Activated T-helper 1 cell treated with anti-CD3 and anti-CD28 coated beads, Interleukin-12 subunit alpha, Interleukin-12 subunit beta, Interleukin-2, Interleukin-4 antibody, amounts not matched to agents 30 ng/mL and 10 ng/mL and 1 ng/mL, durations not matched to agents 14 hours and 24 hours and 36 hours (primary cell): ENCODE data around the gene GARS1. TPM values are rescaled to one million over a fixed set of nuclear protein-coding genes. Genes with fewer than 3 reads are reported as not detected.

Experiments used
- DNase-seq: peaks from one replicate; pipeline ENCODE4 v3.0.0; 2021; ENCODE audit warnings: low spot score
- H3K27ac Mint-ChIP-seq: one replicate; pipeline ENCODE4 v1.8.0; 2021; ENCODE audit warnings: mild to moderate bottlenecking, mixed read lengths
- H3K27me3 Mint-ChIP-seq: one replicate; pipeline ENCODE4 v1.8.0; 2022; ENCODE audit warnings: mild to moderate bottlenecking, moderate library complexity, mixed read lengths; ENCODE audit not compliant: insufficient read depth
- H3K36me3 Mint-ChIP-seq: one replicate; pipeline ENCODE4 v1.8.0; 2021; ENCODE audit warnings: low read depth, mixed read lengths
- H3K4me1 Mint-ChIP-seq: one replicate; pipeline ENCODE4 v1.8.0; 2021; ENCODE audit warnings: low read depth, mixed read lengths
- H3K4me3 Mint-ChIP-seq: one replicate; pipeline ENCODE4 v1.8.0; 2021; ENCODE audit warnings: mild to moderate bottlenecking, moderate library complexity, mixed read lengths
- H3K9me3 Mint-ChIP-seq: one replicate; pipeline ENCODE4 v1.8.0; 2021; ENCODE audit warnings: mixed read lengths
- intact Hi-C: fragments of 100-400 bp; cut with micrococcal nuclease; formaldehyde crosslinking; loops from one replicate; pipeline ENCODE4 v1.15.1; 2024
- total RNA-seq: library from RNA; stranded (reverse); gene quantifications from 2 replicates; pipeline ENCODE4 v1.2.3, GENCODE V29; 2022

The GARS1 gene, protein sequence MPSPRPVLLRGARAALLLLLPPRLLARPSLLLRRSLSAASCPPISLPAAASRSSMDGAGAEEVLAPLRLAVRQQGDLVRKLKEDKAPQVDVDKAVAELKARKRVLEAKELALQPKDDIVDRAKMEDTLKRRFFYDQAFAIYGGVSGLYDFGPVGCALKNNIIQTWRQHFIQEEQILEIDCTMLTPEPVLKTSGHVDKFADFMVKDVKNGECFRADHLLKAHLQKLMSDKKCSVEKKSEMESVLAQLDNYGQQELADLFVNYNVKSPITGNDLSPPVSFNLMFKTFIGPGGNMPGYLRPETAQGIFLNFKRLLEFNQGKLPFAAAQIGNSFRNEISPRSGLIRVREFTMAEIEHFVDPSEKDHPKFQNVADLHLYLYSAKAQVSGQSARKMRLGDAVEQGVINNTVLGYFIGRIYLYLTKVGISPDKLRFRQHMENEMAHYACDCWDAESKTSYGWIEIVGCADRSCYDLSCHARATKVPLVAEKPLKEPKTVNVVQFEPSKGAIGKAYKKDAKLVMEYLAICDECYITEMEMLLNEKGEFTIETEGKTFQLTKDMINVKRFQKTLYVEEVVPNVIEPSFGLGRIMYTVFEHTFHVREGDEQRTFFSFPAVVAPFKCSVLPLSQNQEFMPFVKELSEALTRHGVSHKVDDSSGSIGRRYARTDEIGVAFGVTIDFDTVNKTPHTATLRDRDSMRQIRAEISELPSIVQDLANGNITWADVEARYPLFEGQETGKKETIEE
- 234 and 250 TPM in 2 replicates for total RNA-seq

DNA sequence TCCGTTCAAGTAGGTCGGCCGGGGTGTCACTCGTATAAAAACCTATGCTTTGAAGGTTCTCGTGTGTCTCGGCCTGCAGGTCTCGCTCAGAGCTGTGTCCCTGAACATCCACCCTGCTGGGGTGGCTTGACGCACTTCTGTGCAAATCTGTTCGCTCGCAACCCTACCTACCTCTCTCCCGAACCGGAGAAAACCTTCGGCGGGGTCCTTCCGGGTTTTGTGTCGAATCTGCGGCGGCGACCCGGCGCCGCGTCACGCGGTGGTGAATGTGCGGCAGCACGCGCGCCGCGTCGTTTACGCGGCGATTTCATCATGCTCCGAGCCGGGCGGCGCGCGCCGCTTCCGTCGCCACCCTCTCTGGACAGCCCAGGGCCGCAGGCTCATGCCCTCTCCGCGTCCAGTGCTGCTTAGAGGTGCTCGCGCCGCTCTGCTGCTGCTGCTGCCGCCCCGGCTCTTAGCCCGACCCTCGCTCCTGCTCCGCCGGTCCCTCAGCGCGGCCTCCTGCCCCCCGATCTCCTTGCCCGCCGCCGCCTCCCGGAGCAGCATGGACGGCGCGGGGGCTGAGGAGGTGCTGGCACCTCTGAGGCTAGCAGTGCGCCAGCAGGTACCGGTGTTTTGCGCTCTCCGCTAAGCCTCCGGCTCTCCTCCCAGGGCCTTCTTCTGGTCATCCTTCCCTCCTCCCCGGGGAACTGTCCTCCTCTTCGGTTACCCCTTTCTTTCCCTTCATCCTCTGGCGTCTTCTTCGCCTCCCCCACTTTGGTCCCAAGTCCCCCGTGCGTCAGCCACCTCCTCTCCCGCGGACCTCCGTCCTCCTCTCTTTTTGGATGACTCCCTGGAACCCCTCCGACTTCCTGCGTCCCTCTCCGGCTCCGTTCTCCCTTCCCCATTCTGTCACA is at the start of gene GARS1:
Gene GARS1, plus strand, starts transcription at position 339 of the 896 bp plus-strand sequence. Its CDS starts 44 bp downstream, at position 383.
- intact Hi-C loops, result loop anchor here (1.0 to 10.0 kb wide), 10 partner anchors 16 to 1900 kb away; partner anchors contain the start of genes AVL9, FKBP14, GGCT and LSM5
- no peaks in the 10 kb centered on the region for H3K9me3 Mint-ChIP-seq
- peak within 1 kb of the TSS; percentile 99 for H3K27ac Mint-ChIP-seq
- H3K4me3 Mint-ChIP-seq, result peak within 1 kb of the TSS; percentile 99
- no peaks in the 10 kb centered on the region for H3K27me3 Mint-ChIP-seq
- peaks cover 71% of the 10 kb centered on the region for H3K4me1 Mint-ChIP-seq
- peak; percentile 88 for DNase-seq
- peaks cover 35% of the 10 kb centered on the region for H3K36me3 Mint-ChIP-seq

DNA sequence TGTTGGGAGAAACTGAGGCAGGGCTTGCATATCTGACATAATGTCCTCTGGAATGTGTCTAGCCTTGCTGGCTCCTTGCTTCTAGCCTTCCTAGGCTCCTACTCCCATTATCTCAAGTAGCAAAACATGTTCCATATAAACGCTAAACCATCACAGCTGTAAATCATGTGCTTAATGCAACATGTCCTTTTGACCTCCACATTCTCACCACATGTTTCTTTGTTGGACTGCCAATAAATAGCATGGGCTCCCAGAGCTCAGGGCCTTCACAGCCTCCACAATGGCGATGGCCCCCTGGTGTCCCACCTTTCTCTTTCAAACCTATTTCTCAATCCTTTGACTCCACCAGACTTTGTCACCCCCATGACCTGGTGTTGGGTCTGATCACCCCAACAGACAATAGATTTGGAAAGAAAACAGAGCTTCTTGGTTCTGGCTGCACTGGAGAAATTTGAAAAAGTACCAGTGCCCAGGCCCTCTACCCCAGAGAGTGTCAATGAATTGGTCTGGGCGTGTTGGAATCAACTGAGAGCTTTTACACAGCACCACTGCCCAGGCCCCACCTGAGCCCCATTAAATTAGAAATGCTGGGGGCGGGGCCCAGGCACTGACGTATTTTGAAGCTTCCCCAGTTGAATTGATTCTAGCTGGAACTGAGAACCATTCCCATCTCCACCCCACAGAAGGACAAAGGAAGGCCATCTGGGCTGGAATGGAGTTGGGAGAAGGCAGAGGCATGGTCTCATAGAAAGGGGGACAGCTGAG is 48.7 kb upstream of the GARS1 start:
- Mint-ChIP-seq H3K4me1 (no peaks in the 10 kb centered on the region), H3K27ac (no peak overlapping the region), H3K4me3 (no peak overlapping the region), H3K27me3 (no peaks in the 10 kb centered on the region), H3K36me3 (peaks cover 11% of the 10 kb centered on the region), H3K9me3 (no peaks in the 10 kb centered on the region)
- intact Hi-C loops, result no loop called here
- no peak for DNase-seq

DNA sequence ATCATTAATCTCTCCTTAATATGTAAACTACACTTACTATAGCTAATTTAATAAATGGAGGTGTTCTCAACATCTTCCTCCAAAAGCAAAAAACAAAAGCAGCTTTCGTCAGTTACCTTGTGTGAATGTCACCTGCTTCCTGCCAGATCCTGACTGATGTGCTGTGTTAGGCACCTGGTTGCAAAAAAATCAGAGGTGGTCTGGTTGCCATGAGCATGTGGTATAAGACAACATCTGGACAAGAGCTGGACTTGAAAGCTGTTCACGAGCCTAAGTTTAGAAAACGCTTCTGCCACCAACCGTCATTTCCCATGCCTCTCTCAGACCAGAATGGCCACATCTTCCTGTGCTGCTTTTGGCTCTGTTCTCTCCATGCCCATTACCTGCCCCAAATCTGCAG is 48.1 kb upstream of the GARS1 start:
- intact Hi-C loops, result no loop called here
- Mint-ChIP-seq H3K4me1 (no peaks in the 10 kb centered on the region), H3K27me3 (no peaks in the 10 kb centered on the region), H3K9me3 (no peaks in the 10 kb centered on the region), H3K27ac (no peak overlapping the region), H3K36me3 (peaks cover 11% of the 10 kb centered on the region), H3K4me3 (no peak overlapping the region)
- no peak for DNase-seq

DNA sequence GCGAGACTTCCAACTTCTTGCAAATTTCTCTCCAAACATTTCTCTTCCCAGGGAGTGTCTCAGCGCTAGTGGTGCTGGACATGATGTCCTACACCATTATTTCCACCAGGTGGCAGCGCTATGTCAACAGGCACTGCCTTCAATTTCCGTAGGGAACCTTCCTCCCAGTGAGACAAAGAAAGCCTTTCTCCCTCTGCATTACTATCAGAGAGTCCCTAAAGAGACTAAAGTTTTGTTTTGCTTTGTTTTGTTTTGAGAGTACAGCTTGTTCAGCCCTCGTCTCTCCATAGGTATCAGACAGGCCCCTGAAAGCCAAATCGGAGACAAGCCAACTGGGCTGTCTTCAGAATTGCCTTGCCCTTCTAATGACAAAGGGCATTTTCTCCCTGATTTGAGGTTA is 45.8 kb upstream of the GARS1 start:
- no peak overlapping the region for H3K4me3 Mint-ChIP-seq
- intact Hi-C loops, result loop anchor here (1.0 kb wide), 2 partner anchors 15 to 191 kb away; no protein-coding TSS in a partner anchor
- H3K27me3 Mint-ChIP-seq, result no peaks in the 10 kb centered on the region
- peaks cover 8% of the 10 kb centered on the region for H3K36me3 Mint-ChIP-seq
- H3K9me3 Mint-ChIP-seq, result no peaks in the 10 kb centered on the region
- DNase-seq, result no peak
- no peak overlapping the region for H3K27ac Mint-ChIP-seq
- H3K4me1 Mint-ChIP-seq, result no peaks in the 10 kb centered on the region

DNA sequence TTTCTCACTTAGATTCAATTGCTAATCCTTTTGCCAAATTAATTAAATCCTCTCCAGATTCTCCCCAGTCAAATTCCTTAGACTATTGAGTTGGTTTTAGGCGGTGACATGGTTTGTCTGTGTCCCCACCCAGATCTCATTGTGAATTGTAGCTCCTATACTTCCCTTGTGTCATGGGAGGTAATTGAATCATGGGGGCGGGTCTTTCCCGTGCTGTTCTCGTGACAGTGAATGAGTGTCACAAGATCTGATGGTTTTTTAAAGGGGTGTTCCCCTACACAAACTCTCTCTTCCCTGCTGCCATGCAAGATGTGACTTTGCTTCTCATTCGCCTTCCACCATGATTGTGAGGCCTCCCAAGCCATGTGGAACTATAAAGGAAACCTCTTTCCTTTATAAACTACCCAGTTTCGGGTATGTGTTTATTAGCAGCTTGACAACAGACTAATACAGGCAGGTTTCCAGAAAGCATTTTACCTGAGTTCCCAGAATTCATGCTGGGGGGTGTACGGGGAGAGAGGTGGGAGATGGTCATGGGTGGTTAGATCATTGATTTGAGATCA is 44.7 kb upstream of the GARS1 start:
- Mint-ChIP-seq H3K27me3 (no peaks in the 10 kb centered on the region), H3K4me1 (no peaks in the 10 kb centered on the region), H3K9me3 (no peaks in the 10 kb centered on the region), H3K4me3 (no peak overlapping the region), H3K27ac (peak overlapping the region; percentile 10), H3K36me3 (peaks cover 6% of the 10 kb centered on the region)
- no peak for DNase-seq
- intact Hi-C loops, result no loop called here

DNA sequence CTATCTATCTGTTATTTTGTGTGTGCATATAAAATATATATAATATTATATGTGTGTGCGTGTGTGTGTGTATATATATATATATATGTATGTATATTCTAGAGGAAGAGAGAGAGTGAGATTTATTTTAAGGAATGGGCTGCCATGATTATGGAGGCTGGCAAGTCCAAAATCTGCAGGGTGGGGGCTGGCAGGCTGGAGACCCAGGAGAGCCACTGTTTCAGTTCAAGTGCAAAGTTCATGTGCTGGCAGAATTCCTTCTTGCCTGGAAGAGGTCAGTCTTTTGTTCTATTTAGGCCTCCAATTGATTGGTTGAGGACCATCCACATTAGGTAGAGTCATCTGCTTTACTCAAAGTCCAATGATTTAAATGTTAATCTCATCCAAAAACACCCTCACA is 42.3 kb upstream of the GARS1 start:
- intact Hi-C loops, result no loop called here
- Mint-ChIP-seq H3K36me3 (peaks cover 6% of the 10 kb centered on the region), H3K27ac (no peak overlapping the region), H3K4me1 (no peaks in the 10 kb centered on the region), H3K4me3 (no peak overlapping the region), H3K27me3 (no peaks in the 10 kb centered on the region), H3K9me3 (no peaks in the 10 kb centered on the region)
- DNase-seq, result no peak

DNA sequence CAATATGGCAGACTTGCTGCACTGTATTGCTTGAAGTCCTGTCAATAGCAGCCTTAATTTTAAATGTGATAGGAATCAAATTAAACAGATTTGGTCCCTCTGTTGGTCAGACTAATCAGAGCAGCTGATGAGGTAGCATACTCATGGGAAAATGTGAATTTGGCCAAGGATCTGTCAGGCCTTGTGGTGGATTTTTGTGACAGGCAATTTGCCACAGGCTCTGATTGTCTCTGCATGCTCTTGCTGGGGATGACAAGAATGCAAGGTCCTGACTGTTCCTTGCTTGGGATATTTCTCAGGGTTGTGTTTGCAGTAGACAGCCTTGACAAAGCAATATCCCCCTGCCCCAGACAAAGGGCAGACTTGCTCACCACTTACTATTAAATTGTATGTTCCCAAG is 41.5 kb upstream of the GARS1 start:
- Mint-ChIP-seq H3K4me3 (no peak overlapping the region), H3K27me3 (no peaks in the 10 kb centered on the region), H3K4me1 (no peaks in the 10 kb centered on the region), H3K27ac (no peak overlapping the region), H3K9me3 (no peaks in the 10 kb centered on the region), H3K36me3 (peaks cover 6% of the 10 kb centered on the region)
- intact Hi-C loops, result no loop called here
- no peak for DNase-seq

DNA sequence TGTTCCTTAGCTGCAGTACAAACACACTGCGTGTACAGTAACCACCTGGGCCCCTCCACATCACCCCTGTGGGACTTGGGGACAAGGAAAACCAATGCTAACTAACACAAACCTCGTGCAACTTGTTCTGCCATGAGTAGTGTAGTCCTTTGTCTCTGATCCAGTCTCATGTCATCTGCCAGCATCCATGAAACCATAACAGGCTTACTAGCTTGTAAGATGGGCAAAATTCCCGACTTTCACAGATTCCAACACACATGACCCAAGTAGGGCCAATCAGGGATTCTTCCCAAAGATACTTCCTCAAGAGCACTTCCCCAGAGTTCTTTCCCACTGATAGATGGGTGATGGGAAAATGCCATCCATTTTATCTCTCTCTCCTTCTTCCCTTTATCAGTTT is 41.1 kb upstream of the GARS1 start:
- intact Hi-C loops, result no loop called here
- H3K9me3 Mint-ChIP-seq, result no peaks in the 10 kb centered on the region
- no peak overlapping the region for H3K27ac Mint-ChIP-seq
- DNase-seq, result no peak
- no peak overlapping the region for H3K4me3 Mint-ChIP-seq
- H3K27me3 Mint-ChIP-seq, result no peaks in the 10 kb centered on the region
- H3K4me1 Mint-ChIP-seq, result no peaks in the 10 kb centered on the region
- H3K36me3 Mint-ChIP-seq, result peaks cover 6% of the 10 kb centered on the region

DNA sequence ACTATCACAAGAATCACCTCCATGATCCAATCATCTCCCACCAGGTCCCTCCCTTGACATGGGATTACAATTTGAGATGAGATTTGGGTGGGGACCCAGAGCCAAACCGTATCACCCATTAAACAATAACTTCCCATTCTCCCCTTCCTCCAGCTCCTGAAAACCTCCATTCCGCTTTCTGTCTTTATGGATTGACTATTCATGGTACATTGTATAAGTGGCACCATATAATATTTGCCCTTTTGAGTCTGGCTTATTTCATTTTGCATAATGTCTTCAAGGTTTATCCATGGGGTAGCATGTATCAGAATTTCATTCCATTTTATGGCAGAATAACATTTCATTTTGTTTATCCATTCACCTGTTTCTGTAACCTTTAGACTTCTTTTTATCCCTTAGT is 39.2 kb upstream of the GARS1 start:
- Mint-ChIP-seq H3K36me3 (peaks cover 3% of the 10 kb centered on the region), H3K4me1 (no peaks in the 10 kb centered on the region), H3K9me3 (no peaks in the 10 kb centered on the region), H3K4me3 (no peak overlapping the region), H3K27me3 (no peaks in the 10 kb centered on the region), H3K27ac (no peak overlapping the region)
- intact Hi-C loops, result no loop called here
- no peak for DNase-seq

DNA sequence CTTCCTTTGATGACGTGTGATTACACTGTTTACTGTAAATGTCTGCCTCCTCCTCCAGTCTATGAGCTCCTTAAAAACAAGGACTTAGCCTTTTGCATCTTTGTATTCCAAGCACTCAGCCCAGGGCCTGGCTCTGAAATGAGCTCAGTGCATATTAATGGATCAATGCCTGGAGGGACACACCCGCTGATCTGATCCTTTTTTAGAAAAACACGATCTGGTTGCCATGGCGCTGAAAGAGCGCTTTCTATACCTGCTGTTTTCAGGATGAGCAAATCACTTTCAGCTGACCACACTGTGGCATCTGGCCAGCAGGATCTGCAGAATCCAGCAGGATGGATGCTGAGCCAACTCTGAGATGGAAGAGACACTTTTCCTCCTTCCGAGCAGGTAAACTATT is 37.8 kb upstream of the GARS1 start:
- Mint-ChIP-seq H3K27me3 (no peaks in the 10 kb centered on the region), H3K9me3 (no peaks in the 10 kb centered on the region), H3K4me1 (no peaks in the 10 kb centered on the region), H3K36me3 (peaks cover 5% of the 10 kb centered on the region), H3K4me3 (no peak overlapping the region), H3K27ac (no peak overlapping the region)
- intact Hi-C loops, result no loop called here
- DNase-seq, result no peak

DNA sequence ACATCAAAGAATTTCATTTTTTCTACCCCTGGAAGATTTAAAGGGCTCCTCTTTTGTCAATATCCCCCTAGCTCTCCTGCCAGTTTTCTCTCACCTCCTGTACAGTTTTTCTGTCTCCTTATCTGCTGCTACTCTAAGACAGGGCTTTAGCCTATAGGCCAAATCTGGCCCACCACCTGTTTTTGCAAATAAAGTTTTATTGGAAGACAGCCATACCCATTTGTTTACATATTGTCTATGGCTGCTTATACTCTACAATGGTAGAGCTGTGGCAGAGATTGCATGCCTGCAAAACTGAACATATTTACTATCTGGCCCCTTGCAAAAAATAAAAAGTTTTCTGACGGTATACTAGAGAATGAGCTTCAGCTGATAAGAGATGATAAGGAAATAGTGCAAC is 37.4 kb upstream of the GARS1 start:
- H3K9me3 Mint-ChIP-seq, result no peaks in the 10 kb centered on the region
- intact Hi-C loops, result no loop called here
- H3K27me3 Mint-ChIP-seq, result no peaks in the 10 kb centered on the region
- no peaks in the 10 kb centered on the region for H3K4me1 Mint-ChIP-seq
- H3K36me3 Mint-ChIP-seq, result peaks cover 5% of the 10 kb centered on the region
- no peak overlapping the region for H3K4me3 Mint-ChIP-seq
- no peak overlapping the region for H3K27ac Mint-ChIP-seq
- DNase-seq, result no peak

DNA sequence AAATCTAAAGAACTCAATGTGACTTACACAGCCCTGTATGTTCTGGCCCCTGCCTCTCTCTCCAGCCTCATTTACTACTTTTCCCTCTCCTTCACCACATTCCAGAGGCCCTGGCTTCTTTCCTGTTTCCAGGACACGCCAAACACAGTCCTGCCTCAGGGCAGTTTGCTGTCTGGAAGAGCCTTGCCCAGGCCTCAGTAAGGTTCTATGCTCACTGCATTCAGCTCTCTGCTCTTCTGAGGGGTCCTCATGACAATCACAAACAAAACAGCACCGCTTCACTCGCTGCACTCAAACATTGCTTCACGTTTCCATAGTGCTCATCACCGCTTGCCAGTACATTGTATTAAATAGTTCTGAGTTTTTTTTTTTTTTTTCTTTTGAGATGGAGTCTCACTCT is 35.1 kb upstream of the GARS1 start:
- intact Hi-C loops, result loop anchor here (5.0 to 10.0 kb wide), 2 partner anchors 207 to 495 kb away; no protein-coding TSS in a partner anchor
- no peak for DNase-seq
- H3K4me1 Mint-ChIP-seq, result no peaks in the 10 kb centered on the region
- H3K9me3 Mint-ChIP-seq, result no peaks in the 10 kb centered on the region
- peaks cover 7% of the 10 kb centered on the region for H3K36me3 Mint-ChIP-seq
- no peak overlapping the region for H3K4me3 Mint-ChIP-seq
- no peaks in the 10 kb centered on the region for H3K27me3 Mint-ChIP-seq
- no peak overlapping the region for H3K27ac Mint-ChIP-seq
